ENCODE data around the gene NCCRP1. TPM values are rescaled to one million over a fixed set of nuclear protein-coding genes. Genes with fewer than 3 reads are reported as not detected.

NCCRP1 gene, protein sequence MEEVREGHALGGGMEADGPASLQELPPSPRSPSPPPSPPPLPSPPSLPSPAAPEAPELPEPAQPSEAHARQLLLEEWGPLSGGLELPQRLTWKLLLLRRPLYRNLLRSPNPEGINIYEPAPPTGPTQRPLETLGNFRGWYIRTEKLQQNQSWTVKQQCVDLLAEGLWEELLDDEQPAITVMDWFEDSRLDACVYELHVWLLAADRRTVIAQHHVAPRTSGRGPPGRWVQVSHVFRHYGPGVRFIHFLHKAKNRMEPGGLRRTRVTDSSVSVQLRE
- 0.06 TPM for polyA plus RNA-seq (ENCODE audit: insufficient read length)

DNA sequence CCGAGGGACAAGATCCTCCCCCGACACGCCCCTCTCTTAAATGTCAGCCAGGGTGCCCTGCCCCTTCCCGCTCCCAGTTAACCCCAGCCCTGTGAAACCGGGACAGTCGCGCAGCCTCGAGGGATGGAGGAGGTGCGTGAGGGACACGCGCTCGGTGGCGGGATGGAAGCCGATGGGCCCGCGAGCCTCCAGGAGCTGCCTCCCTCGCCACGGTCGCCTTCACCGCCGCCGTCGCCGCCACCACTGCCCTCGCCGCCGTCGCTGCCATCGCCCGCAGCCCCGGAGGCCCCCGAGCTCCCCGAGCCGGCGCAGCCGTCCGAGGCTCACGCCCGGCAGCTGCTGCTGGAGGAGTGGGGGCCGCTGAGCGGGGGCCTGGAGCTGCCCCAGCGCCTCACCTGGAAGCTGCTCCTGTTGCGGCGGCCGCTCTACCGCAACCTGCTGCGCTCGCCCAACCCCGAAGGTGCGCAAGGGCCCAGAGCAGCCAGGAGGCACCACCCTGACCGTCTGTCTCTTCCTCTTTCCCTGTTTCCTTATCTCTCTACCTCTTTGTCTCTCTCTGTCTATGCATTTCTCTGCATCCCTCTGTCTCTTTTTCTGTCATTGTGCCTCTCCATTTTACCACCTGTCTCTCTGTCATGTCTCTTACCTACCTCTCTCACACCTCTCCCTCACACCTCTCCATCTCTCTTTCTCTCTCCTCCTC is at the start of gene NCCRP1:
NCCRP1 (plus strand) TSS at position 105 of the 703 bp plus-strand sequence; CDS start at position 124, 19 bp downstream.
- DNase-seq (ENCODE audit: low read depth), result no peak

DNA sequence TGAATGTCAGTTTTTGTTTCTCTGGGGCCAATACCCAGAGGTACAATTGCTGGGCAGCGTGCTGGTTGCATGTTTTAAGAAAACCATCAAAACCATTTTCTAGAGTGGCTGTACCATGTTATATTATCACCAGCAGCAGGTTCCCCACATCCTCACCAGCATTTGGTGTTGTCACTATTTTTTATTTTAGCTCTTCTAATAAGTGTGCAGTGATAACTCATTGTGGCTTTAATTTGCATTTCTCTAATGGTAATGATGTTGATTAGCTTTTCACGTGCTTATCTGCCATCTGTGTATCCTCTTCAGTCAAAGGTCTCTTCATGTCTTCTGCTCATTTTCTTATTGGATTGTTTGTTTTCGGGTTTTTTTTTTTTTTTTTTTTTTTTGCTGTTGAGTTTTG is 49.3 kb upstream of the NCCRP1 start:
- DNase-seq (ENCODE audit: low read depth), result no peak

DNA sequence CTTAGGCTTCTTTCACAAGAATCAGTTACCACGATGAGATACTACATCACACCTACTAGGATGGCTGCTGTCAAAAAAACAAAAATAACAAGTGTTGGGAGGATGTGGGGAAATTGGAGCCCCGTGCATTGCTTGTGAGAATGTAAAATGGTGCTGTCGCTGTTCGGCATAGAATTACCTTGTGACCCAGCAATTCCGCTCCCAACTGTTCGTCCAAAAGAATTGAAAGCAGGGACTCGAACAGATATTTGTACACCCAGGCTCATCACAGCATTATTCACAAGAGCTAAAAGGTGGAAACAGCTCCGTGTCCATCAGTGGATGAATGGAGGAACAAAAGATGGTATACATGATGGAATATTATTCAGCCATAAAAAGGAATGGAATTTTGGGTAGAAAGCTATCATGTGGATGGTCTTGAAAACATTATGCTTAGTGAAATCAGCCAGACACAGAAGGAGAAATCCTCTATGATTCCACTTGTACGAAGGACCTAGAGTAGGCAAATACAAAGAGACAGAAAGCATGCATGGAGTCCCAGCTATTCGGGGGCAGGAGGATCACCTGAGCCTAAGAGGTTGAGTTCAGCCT is 47.7 kb upstream of the NCCRP1 start:
- DNase-seq (ENCODE audit: low read depth), result no peak

DNA sequence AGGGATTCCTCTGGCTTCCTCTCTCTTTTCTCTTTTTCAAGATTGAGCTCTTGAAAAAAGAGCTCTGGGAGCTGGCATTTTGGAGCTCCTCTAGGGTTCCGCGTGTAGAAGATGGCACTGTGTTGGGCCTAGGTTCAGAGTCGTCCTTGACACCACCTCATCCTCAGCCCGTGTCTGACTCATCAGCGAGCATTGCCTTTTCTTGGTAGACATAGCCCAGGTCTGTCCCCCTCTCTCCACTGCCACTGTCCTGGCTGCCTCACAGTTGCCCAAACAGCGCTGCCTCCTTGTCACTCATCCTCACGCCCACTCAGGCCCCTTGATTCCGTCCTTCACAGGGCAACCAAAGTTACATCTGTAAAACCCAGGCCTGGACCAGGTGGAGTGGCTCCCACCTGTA is 46.5 kb upstream of the NCCRP1 start:
- DNase-seq (ENCODE audit: low read depth), result no peak

DNA sequence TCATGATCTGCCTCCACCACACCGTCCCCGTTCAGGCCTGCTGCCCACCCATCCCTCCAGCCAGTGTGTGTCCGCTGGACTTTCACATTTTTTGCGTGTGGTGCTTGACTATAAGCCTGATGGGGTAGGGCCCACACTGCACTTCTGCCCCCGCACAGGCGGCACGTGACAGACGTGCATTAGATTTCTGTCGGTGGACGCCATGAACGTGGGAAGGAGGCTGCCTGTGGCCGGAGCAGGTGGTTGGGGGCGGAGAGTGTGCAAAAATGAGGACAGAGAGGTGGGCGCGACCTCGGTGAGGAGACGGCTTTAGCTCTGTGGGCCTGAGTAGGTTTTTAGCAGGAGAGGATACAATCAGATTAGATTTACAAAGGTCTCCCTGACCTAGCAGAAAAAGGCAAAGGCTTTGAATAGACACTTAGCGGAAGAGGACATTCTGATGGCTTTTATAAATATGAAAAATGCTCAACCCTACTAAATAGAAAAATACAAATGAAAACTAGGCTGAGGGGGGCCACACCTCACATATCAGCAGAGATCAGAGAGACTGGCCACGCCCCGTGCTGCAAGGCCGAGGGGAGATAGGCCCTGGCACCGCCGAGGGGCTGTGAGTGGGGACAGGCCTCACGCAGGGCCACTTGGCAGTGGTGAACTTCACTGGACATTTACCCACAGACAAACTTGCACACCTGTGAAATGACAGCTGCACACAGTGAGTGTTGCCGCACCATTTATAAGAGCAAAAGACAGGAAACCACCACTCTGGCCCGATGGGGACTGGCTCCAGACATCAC is 45.8 kb upstream of the NCCRP1 start:
- no peak for DNase-seq (ENCODE audit: low read depth)

DNA sequence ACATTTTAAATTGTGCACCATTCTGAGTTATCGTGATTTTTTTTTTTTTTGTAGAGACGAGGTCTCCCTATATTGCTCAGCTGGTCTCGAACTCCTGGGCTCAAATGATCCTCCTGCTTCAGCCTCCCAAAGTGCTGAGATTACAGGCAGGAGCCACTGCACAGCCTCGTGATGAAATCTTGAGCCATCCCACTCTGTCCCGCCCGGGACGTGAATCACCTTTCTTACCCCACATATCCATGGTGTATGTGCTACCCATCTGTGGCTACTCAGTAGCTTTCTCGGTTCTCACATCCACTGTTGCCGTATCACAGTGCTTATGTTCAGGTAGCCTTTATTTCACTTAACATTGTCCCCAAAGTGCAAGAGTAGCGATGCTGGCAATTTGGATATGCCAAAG is 44.7 kb upstream of the NCCRP1 start:
- no peak for DNase-seq (ENCODE audit: low read depth)

DNA sequence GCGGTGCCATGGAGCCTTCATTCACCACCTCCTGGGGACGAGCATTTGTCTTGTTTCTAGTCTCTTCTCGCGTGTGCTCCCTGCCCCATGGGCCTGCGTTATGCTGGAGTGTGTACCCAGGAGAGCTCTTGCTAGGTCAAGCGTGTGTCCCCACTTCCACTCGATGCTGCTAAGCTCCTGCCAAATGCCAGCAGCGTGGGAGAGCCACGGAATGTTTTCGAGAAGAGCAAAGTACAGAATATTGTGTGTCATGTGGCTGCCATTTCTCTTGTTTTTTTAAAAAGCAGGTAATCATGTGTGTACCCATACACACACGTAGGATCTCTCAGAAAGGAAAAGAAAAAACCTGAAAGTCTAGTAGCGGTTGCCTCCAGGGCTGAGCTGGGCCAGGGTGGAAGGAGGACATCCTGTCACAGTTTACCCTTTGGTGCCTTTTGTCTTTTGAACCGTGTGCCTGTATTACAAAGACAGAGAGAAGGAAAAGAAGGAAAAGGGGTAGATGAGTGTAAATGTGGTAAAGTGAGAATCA is 42.6 kb upstream of the NCCRP1 start:
- no peak for DNase-seq (ENCODE audit: low read depth)

DNA sequence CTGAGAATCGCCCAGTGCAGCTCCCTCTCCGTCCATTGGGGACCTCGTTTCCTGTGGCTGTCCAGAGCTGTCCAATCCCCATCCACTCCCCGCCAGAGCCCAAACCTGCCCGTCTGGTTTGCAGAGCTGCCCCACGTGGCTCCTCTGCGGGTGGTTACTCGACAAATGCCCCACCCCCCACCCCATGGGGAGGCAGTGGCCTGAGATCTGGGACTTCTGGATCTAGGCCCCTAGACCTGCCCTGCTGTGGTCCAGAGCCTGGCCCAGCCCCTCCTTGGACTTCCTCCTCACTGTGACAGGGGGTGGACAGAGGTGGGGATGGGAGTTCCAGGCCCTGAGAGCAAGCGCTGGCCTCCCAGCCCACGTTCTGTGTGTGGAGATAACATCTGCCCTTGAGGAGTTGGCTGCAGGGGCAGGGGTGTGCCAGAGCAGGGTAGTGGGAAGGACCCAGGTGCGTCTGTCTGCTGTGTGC is 42.1 kb upstream of the NCCRP1 start:
- no peak for DNase-seq (ENCODE audit: low read depth)

DNA sequence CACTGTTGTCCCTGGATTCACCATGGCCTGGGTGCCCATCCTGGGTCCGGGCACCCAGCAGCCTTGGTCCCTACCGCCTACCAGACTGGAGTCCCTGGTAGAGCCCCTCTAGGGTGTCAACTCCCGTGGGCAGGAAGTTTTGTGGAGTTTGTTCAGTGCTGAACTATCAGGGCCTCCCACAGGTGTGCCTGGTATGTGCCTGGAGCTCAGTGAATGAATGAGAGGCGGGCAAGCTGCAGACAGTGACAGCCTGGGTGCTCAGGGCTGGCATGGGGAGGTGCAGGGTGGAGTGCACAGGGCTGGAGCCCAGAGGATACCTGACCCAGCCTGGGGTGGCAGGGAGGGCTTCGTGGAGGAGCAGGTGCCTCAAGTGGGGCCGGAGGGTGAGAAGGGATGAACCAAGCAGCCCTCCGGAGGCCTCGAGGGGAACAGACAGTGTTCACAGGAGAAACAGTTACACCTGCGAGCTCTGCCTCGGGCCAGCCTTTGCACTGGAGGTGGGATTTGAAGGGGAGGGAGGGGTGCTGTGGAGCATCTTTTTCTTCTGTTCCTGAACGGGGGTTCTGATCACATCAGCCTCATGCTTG is 41.6 kb upstream of the NCCRP1 start:
- DNase-seq (ENCODE audit: low read depth), result no peak

DNA sequence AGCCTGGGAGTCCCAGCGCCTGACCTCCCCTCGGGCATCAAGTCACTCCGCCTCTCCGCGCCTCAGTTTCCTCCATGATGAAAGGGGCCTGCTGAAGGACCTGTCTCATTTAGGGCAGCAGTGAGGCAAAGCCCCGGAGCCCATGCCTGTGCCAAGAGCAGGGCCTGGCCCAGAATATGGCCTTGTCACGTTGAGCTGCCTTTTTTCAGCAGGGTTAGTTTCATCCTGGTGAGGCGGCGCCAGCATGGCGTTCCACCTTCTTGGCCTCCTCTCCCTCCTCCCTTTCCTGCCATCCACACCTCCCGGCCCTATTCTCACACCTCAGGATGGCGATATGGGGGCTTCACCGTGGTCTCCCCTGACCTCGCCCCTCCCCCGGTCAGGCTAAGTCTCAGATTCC is 41.0 kb upstream of the NCCRP1 start:
- no peak for DNase-seq (ENCODE audit: low read depth)

DNA sequence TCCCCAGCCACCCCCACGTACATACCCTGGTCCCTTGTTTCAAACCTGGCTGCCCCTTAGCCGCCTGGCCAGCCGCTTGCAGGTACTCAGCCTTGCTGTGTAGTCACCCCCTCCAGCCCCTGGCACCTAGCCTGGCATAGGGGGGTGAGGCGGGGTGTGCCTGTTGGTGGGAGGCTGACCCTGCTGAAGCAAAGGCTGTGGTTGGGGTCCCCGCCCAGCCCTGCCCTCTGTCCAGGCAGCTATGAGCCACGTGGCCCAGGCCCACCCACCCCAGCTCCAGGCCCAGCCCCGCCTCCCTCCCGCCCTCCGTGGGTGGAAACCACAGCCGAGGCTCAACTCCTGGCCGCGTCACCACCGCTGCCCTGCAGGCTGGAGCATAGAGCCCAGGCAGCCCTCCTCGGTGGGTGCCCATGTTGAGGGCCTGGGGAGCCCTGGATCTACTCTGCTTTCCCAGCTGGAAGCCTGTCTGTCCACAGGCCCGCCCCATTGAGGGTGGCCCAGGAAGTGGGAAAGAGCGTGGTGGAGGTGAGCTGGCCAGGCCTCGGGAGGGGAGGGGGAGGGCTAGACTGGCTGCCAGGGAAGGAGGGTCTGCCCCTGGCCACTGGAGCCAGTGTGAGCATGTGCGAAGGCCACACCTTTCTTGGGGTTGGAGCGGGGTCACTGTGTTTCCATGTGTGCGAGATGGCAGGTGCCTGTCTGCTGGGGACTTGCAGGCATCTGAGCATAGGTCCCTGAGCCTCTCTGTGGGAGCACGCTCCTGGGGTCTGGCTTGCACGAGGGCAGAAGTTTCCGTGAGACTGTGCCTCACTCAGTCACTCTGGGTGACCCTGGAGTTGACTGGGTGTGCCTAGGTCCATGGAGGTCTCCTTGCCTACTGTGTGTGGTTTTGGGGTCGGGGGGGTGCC is 40.2 kb upstream of the NCCRP1 start:
- DNase-seq (ENCODE audit: low read depth), result no peak

DNA sequence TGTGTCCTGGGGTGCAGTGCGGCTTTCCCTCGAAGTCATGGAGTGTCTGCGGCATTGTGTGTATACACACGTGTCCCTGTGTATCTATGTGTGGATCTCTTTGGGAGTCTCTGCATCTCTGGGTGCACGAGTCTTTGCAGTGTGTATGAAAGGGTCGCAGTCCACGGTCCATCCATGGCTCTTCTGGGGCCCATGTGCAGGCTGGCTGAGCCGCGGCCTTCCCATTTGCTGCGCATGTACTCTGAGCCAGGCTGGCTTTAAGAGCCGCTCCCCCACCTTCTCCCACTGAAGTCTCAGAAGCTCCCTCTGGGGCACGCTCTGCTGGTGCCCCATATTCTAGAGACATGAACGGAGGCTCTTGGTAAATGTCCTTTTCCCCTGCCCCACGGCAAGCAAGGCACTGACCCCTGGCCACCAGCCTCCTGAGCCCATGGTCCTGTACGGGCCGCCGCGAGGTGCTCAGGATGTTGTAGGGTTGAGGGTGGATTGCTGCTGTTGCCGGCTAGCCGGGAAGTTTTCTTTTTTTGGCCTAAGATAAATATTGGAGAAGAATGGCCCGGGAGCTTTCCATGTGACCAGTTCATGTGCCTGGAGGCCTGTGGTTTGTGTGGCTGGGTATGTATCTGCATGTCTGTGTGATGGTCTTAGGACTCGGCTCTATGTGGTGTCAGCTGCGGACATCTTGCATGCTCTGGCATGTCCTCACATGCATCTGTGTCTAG is 39.3 kb upstream of the NCCRP1 start:
- no peak for DNase-seq (ENCODE audit: low read depth)

DNA sequence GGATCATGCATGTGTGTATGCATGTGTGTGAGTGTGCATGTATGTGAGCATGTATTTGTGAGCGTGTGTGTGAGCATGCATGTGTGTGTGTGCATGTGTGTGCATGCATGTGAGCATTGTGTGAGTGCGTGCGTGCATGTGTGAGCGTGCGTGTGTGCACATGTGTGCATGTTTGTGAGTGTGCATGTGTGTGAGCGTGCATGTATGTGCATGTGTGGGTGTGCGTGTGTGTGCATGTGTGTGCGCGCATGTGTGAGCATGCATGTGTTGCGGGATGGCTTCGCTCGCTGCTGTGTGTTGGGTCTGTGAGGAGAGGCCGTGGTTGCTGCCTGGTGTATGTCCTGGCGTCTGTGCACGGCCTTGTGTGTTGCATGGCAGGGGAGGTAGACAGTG is 38.8 kb upstream of the NCCRP1 start:
- DNase-seq (ENCODE audit: low read depth), result no peak

DNA sequence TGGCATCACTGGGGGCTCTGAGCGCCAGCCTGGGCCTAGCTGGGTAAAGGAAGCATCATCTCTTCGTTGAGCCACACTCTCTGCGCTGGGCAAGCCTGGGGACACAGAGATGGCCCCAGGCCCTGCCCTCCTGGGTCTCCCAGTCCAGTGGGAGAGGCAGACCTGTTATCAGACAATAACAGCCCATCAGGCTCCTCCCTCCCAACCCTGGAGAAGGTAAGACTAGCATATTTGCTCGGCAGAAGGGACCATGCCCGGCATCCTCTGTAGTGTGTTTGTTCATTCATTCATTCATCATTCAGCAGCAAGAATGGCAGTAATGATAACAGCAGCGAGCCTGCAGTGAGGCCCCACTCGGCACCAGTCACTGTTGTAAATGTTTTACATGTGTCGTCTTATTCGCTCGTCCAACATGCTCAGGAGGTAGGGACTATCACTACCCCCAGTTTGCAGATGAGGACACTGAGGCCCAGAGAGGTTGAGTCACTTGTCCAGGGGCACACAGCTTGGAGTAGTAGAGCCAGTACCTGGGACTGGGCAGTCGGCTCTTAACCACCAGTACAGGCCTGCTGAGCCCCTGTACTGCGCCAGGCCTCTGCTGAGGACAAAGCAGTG is 38.0 kb upstream of the NCCRP1 start:
- no peak for DNase-seq (ENCODE audit: low read depth)

DNA sequence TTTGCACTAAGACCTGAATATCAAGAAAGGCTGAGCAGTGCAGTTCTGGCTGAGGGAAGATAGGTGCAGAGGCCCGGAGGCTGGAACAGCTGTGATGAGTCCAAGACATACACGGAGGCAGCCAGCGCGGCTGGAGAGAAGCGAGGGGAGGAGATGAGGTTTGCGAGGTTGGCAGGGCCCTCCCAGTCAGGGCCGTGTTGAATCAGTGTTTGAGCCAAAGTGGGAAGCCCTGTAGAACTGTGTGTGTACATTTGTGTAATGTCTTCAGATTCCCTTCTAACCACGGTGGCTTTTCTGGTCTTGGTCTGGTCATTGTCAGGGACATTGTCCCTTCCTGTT is 36.3 kb upstream of the NCCRP1 start:
- DNase-seq (ENCODE audit: low read depth), result no peak

DNA sequence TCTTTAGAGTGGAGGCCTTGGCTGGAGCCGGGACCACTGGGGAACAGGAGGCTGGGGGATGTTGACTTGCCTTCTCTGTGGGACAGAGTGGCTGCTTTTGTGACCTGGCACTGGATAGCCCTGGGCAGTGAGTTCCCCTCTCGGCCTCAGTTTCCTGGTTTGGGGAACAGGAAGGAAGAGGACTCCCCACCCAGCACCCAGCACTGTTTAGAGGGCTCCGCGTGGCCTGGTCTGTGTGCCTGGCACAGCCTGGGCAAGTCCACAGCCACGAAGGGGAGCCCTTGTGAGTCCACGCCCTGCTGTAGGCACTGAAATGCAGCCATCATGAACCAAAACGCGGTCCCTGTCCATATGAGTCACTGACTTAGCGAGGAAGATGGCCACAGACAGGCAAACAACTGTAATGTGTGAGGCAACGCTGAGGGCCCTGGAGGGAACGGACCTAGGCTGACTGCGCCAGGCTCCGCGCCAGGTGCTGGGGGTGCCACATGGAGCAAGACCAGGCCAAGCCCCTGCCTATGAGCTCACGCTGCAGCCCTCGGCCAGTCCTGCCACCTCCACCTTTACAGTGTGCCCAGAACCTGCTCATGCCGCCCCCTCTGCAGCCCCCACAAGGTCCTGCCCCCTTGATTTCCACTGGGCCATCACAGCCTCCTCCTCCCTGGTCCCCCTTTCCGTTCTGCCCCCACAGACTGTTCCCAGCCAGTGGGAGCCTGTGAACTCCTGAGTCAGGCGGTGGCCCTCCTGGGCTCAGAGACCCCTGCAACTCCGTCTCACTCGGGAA is 35.7 kb upstream of the NCCRP1 start:
- DNase-seq (ENCODE audit: low read depth), result no peak

DNA sequence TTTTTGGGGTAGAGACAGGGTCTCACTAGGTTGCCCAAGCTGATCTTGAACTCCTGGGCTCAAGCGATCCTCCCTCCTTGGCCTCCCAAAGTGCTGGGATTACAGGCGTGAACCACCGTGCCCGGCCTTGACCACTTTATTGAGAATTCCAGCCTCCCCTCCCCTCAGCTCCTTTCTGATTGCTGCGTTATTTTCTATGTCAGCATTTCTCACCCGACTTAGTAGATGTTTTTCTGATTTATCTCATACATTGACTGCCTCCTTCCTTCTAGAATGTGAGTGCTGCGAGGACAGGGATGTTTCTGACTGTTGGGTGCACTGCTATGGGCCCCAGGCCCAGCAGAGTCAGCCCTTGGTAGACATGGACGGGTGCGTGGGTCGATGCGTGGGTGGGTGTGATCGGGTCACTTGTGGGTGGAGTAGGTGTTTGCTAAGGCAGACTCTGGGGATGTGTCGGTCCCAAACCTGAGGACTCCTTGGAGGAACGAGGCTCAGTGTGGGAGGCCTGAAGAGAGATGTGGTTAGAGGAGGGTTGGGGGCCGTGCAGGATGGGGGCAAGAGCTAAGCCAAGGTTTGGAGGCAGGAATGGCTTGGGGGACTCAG is 34.2 kb upstream of the NCCRP1 start:
- no peak for DNase-seq (ENCODE audit: low read depth)

DNA sequence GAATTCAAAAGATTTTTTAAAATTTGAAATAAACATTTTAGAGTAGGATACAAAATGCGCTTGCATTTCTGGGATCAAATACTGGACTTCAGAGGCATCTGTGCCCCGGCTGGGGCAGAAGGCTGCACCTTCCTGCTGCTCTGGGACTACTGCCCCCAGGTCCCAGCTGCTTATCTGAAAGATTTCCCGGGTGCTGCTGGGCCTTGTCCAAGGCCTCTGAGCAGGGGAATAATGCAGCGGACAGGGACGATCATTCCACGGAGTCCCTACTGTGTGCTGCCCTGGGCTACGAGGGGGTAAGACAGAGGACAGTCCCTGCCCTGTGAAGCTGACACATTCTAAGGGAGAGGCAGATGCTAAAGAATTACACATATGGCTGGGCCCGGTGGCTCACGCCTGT is 33.1 kb upstream of the NCCRP1 start:
- no peak for DNase-seq (ENCODE audit: low read depth)

Data from forelimb muscle (tissue), 1 donor.